ENCODE data around the gene KCNQ1.

GRCh38 chr11:2466869-2467694 is 22.3 kb downstream of the KCNQ1 start:
- no peak for TF ChIP-seq CTCF (IDR thresholded peaks at IDR 0.05)
- no peak for TF ChIP-seq POLR2A (IDR thresholded peaks at IDR 0.05)

All from adrenal gland (tissue), 5 donors.